NT2/D1 (cell line): Measurements from ENCODE around the gene SBF2.
"Not testable (repeated sequence)": the region's sequence is repeated elsewhere in the genome, so short reads cannot be mapped to it uniquely, and the experiment has no call there.

ENCODE experiments used
- DNase-seq: peaks from one replicate; pipeline ENCODE4 v3.0.0-alpha.2; 2011; ENCODE audit warnings: low read depth, low spot score
- H3K27me3 ChIP-seq: 2 replicates; pipeline ENCODE4 v1.6.0; 2011; ENCODE audit warnings: mild to moderate bottlenecking; ENCODE audit not compliant: insufficient read length, insufficient read depth
- H3K36me3 ChIP-seq: 2 replicates; pipeline ENCODE4 v1.6.1; 2011; ENCODE audit warnings: mild to moderate bottlenecking, low read length, mixed read lengths; ENCODE audit not compliant: insufficient read depth, insufficient read length
- H3K4me1 ChIP-seq: 2 replicates; pipeline ENCODE4 v1.5.1; 2011; ENCODE audit not compliant: insufficient read depth, insufficient read length
- H3K4me3 ChIP-seq: 2 replicates; pipeline ENCODE4 v1.5.1; 2011; ENCODE audit warnings: low read depth; ENCODE audit not compliant: insufficient read length
- H3K9ac ChIP-seq: 2 replicates; pipeline ENCODE4 v1.6.0; 2011; ENCODE audit warnings: low read depth; ENCODE audit not compliant: insufficient read length
- H3K9me3 ChIP-seq: 2 replicates; pipeline ENCODE4 v1.5.1; 2011; ENCODE audit warnings: mild to moderate bottlenecking, low read length; ENCODE audit not compliant: insufficient read depth
- SUZ12 ChIP-seq: IDR thresholded peaks from 2 replicates; pipeline ENCODE4 v1.6.1; 2011; ENCODE audit not compliant: insufficient read length, insufficient read depth; ENCODE audit errors: extremely low read depth
- YY1 ChIP-seq: IDR thresholded peaks from 2 replicates; pipeline ENCODE4 v1.6.1; 2011; ENCODE audit not compliant: insufficient read length, insufficient read depth
- ZNF274 ChIP-seq: IDR thresholded peaks from 2 replicates; pipeline ENCODE4 v1.6.1; 2011; ENCODE audit warnings: mild to moderate bottlenecking, low read depth, low read length

Gene SBF2

GRCh38 chr11:10041332-10041731, 252.7 kb downstream of the SBF2 start:
- peaks cover 27% of the 10 kb centered on the region for H3K9me3 ChIP-seq
- TF ChIP-seq SUZ12 (no peak), ZNF274 (no peak), YY1 (no peak)
- H3K9ac ChIP-seq = no peak overlapping the region
- H3K4me1 ChIP-seq = no peaks in the 10 kb centered on the region
- no peaks in the 10 kb centered on the region for H3K36me3 ChIP-seq
- H3K4me3 ChIP-seq = no peak overlapping the region
- DNase-seq = no peak
- no peaks in the 10 kb centered on the region for H3K27me3 ChIP-seq

- Histone ChIP-seq H3K9ac (no peak overlapping the region), H3K9me3 (peaks cover 4% of the 10 kb centered on the region; the same call in 1 of the 2 replicates), H3K4me1 (no peaks in the 10 kb centered on the region), H3K27me3 (no peaks in the 10 kb centered on the region), H3K4me3 (no peak overlapping the region), H3K36me3 (no peaks in the 10 kb centered on the region)
- TF ChIP-seq SUZ12 (no peak), ZNF274 (no peak), YY1 (no peak)
- no peak for DNase-seq
Measured at GRCh38 chr11:10038521-10039302, 255.3 kb downstream of the SBF2 start.

- not testable (repeated sequence) for H3K36me3 ChIP-seq, H3K9me3 ChIP-seq, H3K4me3 ChIP-seq, H3K27me3 ChIP-seq, H3K4me1 ChIP-seq, DNase-seq, H3K9ac ChIP-seq
Measured at GRCh38 chr11:10035932-10036331, 258.1 kb downstream of the SBF2 start.

- Histone ChIP-seq H3K4me3 (no peak overlapping the region), H3K9me3 (no peaks in the 10 kb centered on the region), H3K27me3 (no peaks in the 10 kb centered on the region), H3K9ac (no peak overlapping the region), H3K36me3 (no peaks in the 10 kb centered on the region), H3K4me1 (no peaks in the 10 kb centered on the region)
- DNase-seq = no peak
- TF ChIP-seq ZNF274 (no peak), YY1 (no peak), SUZ12 (no peak)
Measured at GRCh38 chr11:10032935-10033334, 261.1 kb downstream of the SBF2 start.

GRCh38 chr11:10030122-10030490, 263.9 kb downstream of the SBF2 start:
- Histone ChIP-seq H3K4me1 (no peaks in the 10 kb centered on the region), H3K27me3 (no peaks in the 10 kb centered on the region)
- TF ChIP-seq SUZ12 = no peak
- no peak for TF ChIP-seq YY1
- no peak for TF ChIP-seq ZNF274

GRCh38 chr11:10029386-10030121, 264.5 kb downstream of the SBF2 start:
- H3K4me3 ChIP-seq = no peak overlapping the region
- H3K9me3 ChIP-seq = no peaks in the 10 kb centered on the region
- no peak for DNase-seq
- H3K36me3 ChIP-seq = no peaks in the 10 kb centered on the region
- no peaks in the 10 kb centered on the region for H3K27me3 ChIP-seq
- no peak overlapping the region for H3K9ac ChIP-seq
- no peaks in the 10 kb centered on the region for H3K4me1 ChIP-seq
- TF ChIP-seq SUZ12 = no peak
- TF ChIP-seq ZNF274 = no peak
- TF ChIP-seq YY1 = no peak

More at GRCh38 chr11:10030122-10030490, 263.9 kb downstream of the SBF2 start:
- no peaks in the 10 kb centered on the region for H3K36me3 ChIP-seq
- H3K9me3 ChIP-seq = no peaks in the 10 kb centered on the region
- DNase-seq = no peak
- no peak overlapping the region for H3K4me3 ChIP-seq
- no peak overlapping the region for H3K9ac ChIP-seq

- TF ChIP-seq ZNF274 (no peak), YY1 (no peak), SUZ12 (no peak)
- no peaks in the 10 kb centered on the region for H3K9me3 ChIP-seq
- H3K36me3 ChIP-seq = no peaks in the 10 kb centered on the region
- H3K4me1 ChIP-seq = no peaks in the 10 kb centered on the region
- no peak for DNase-seq
- no peak overlapping the region for H3K9ac ChIP-seq
- no peaks in the 10 kb centered on the region for H3K27me3 ChIP-seq
- H3K4me3 ChIP-seq = no peak overlapping the region
Measured at GRCh38 chr11:10026514-10026913, 267.5 kb downstream of the SBF2 start.
